H9 (cell line): ENCODE results near the gene HSDL2. TPM values are rescaled to one million over a fixed set of nuclear protein-coding genes. Genes with fewer than 3 reads are reported as not detected.

Experiments
- DNase-seq: peaks from one replicate; pipeline ENCODE4 v3.0.0-alpha.2; 2017
- H2AFZ ChIP-seq: one replicate; pipeline ENCODE4 v1.6.1; 2013; ENCODE audit warnings: mild to moderate bottlenecking, low read length, control low read depth, moderate library complexity
- H2AK5ac ChIP-seq: 2 replicates; pipeline ENCODE4 v1.6.1; 2013; ENCODE audit warnings: low read length, control low read depth, mixed read lengths; ENCODE audit not compliant: insufficient read length
- H2BK120ac ChIP-seq: one replicate; pipeline ENCODE4 v1.6.1; 2013; ENCODE audit warnings: low read depth, mild to moderate bottlenecking, low read length, control low read depth, inconsistent platforms; ENCODE audit not compliant: poor library complexity, severe bottlenecking
- H2BK12ac ChIP-seq: 2 replicates; pipeline ENCODE4 v1.6.1; 2013; ENCODE audit warnings: low read length, control low read depth, mixed read lengths, low read depth; ENCODE audit not compliant: insufficient read length
- H2BK15ac ChIP-seq: 2 replicates; pipeline ENCODE4 v1.6.1; 2013; ENCODE audit warnings: low read depth, low read length, control low read depth
- H2BK20ac ChIP-seq: one replicate; pipeline ENCODE4 v1.6.1; 2013; ENCODE audit warnings: low read depth, mild to moderate bottlenecking, low read length, control low read depth, inconsistent platforms; ENCODE audit not compliant: poor library complexity, severe bottlenecking
- H2BK5ac ChIP-seq: 2 replicates; pipeline ENCODE4 v1.6.1; 2013; ENCODE audit warnings: low read length, control low read depth, mixed read lengths; ENCODE audit not compliant: insufficient read length
- H3K14ac ChIP-seq: 2 replicates; pipeline ENCODE4 v1.6.1; 2013; ENCODE audit warnings: low read length, control low read depth; ENCODE audit not compliant: insufficient read depth
- H3K18ac ChIP-seq: 2 replicates; pipeline ENCODE4 v1.6.1; 2013; ENCODE audit warnings: low read depth, mild to moderate bottlenecking, mixed read lengths, low read length, control low read depth; ENCODE audit not compliant: insufficient read length
- H3K23ac ChIP-seq: 2 replicates; pipeline ENCODE4 v1.6.1; 2013; ENCODE audit warnings: low read length, control low read depth, mixed read lengths, low read depth; ENCODE audit not compliant: insufficient read length
- H3K23me2 ChIP-seq: 2 replicates; pipeline ENCODE4 v1.6.1; 2013; ENCODE audit warnings: low read depth, mild to moderate bottlenecking, mixed read lengths, low read length, control low read depth; ENCODE audit not compliant: insufficient read length, poor library complexity, severe bottlenecking
- H3K27ac ChIP-seq: 2 replicates; pipeline ENCODE4 v1.5.1; 2013; ENCODE audit warnings: low read length, control low read depth, mixed read lengths, low read depth; ENCODE audit not compliant: insufficient read length
- H3K27me3 ChIP-seq: 2 replicates; pipeline ENCODE4 v1.6.1; 2013; ENCODE audit warnings: low read length, control low read depth, inconsistent platforms; ENCODE audit not compliant: insufficient read depth
- H3K4ac ChIP-seq: 2 replicates; pipeline ENCODE4 v1.6.1; 2013; ENCODE audit warnings: low read depth, mild to moderate bottlenecking, control low read depth, inconsistent platforms, low read length, moderate library complexity
- H3K4me1 ChIP-seq: 2 replicates; pipeline ENCODE4 v1.6.1; 2013; ENCODE audit warnings: low read length, control low read depth, inconsistent platforms; ENCODE audit not compliant: insufficient read depth
- H3K4me2 ChIP-seq: 2 replicates; pipeline ENCODE4 v1.6.1; 2013; ENCODE audit warnings: low read length, control low read depth, mixed read lengths; ENCODE audit not compliant: insufficient read length, insufficient read depth
- H3K56ac ChIP-seq: 2 replicates; pipeline ENCODE4 v1.6.1; 2013; ENCODE audit warnings: low read depth, mild to moderate bottlenecking, mixed read lengths, low read length, control low read depth; ENCODE audit not compliant: insufficient read length
- H3K79me1 ChIP-seq: 2 replicates; pipeline ENCODE4 v1.6.1; 2013; ENCODE audit warnings: low read depth, mild to moderate bottlenecking, moderate library complexity, low read length, control low read depth, inconsistent platforms; ENCODE audit not compliant: insufficient read depth, poor library complexity, severe bottlenecking
- H3K79me2 ChIP-seq: 2 replicates; pipeline ENCODE4 v1.6.1; 2013; ENCODE audit warnings: low read length, control low read depth, inconsistent platforms; ENCODE audit not compliant: insufficient read depth
- H3K9ac ChIP-seq: 2 replicates; pipeline ENCODE4 v1.6.1; 2013; ENCODE audit warnings: low read length, control low read depth, mixed read lengths; ENCODE audit not compliant: insufficient read length; ENCODE audit errors: extremely low read depth
- H3K9me3 ChIP-seq: one replicate; pipeline ENCODE4 v1.6.1; 2013; ENCODE audit warnings: low read depth, low read length, inconsistent platforms; ENCODE audit not compliant: control insufficient read depth
- H3T11ph ChIP-seq: one replicate; pipeline ENCODE4 v1.6.1; 2013; ENCODE audit warnings: mild to moderate bottlenecking, low read length, control low read depth, inconsistent platforms
- H4K20me1 ChIP-seq: one replicate; pipeline ENCODE4 v1.6.1; 2013; ENCODE audit not compliant: control insufficient read depth, insufficient read length, insufficient read depth
- H4K5ac ChIP-seq: 2 replicates; pipeline ENCODE4 v1.6.1; 2013; ENCODE audit warnings: low read depth, mild to moderate bottlenecking, mixed read lengths, low read length, control low read depth; ENCODE audit not compliant: insufficient read length
- H4K8ac ChIP-seq: replicated peaks from 2 replicates; pipeline ENCODE4 v1.6.1; 2013; ENCODE audit warnings: low read length, control low read depth, mixed read lengths, low read depth; ENCODE audit not compliant: insufficient read length
- H4K91ac ChIP-seq: 2 replicates; pipeline ENCODE4 v1.6.1; 2013; ENCODE audit warnings: low read depth, mild to moderate bottlenecking, moderate library complexity, mixed read lengths, low read length, control low read depth; ENCODE audit not compliant: insufficient read length
- H3K27ac Mint-ChIP-seq, 3 experiments: 2 replicates in 2 of 3; 3 replicates in 1 of 3; pipeline ENCODE4 v1.8.0; 2020 to 2021; ENCODE audit warnings: mixed read lengths in 3 of 3, mild to moderate bottlenecking in 1 of 3, moderate library complexity in 1 of 3
- H3K27me3 Mint-ChIP-seq: 2 replicates; pipeline ENCODE4 v1.8.0; 2021; ENCODE audit warnings: low read depth, mild to moderate bottlenecking, moderate library complexity, mixed read lengths
- H3K36me3 Mint-ChIP-seq, 3 experiments: 2 replicates in 2 of 3; 3 replicates in 1 of 3; pipeline ENCODE4 v1.8.0; 2020 to 2021; ENCODE audit warnings: low read depth in 3 of 3, mixed read lengths in 3 of 3; ENCODE audit not compliant: insufficient read depth in 1 of 3
- H3K4me1 Mint-ChIP-seq, 2 experiments: 2 replicates each; pipeline ENCODE4 v1.8.0; 2020; ENCODE audit warnings: mixed read lengths in 2 of 2
- H3K4me3 Mint-ChIP-seq, 2 experiments: 2 replicates in 1 of 2; 3 replicates in 1 of 2; pipeline ENCODE4 v1.8.0; 2020 to 2021; ENCODE audit warnings: mild to moderate bottlenecking in 2 of 2, mixed read lengths in 2 of 2, moderate library complexity in 1 of 2
- H3K9me3 Mint-ChIP-seq, 2 experiments: 2 replicates in 1 of 2; 3 replicates in 1 of 2; pipeline ENCODE4 v1.8.0; 2020; ENCODE audit warnings: mild to moderate bottlenecking in 2 of 2, mixed read lengths in 2 of 2, moderate library complexity in 1 of 2
- WGBS: extraction: QIAGEN DNeasy Blood & Tissue Kit; methylation state at CpG from one replicate; pipeline ENCODE4 v1.1.7; 2013; ENCODE audit warnings: missing lambda C conversion rate, low lambda C conversion rate, mixed read lengths; ENCODE audit not compliant: insufficient read length; ENCODE audit errors: extremely low coverage; 5-methylcytosine and 5-hydroxymethylcytosine counted together
- total RNA-seq: library from RNA; stranded (reverse); gene quantifications from 2 replicates; pipeline ENCODE4 v1.2.1, GENCODE V29; 2021
- TF ChIP-seq, protein P1 (sequence below): fragments of 200-600 bp; sonication (generic); conservative IDR thresholded peaks from 3 replicates; pipeline ENCODE4 v1.8.0; 2021; ENCODE audit warnings: antibody characterized with exemption, mild to moderate bottlenecking

Gene HSDL2
- total RNA-seq, 1 experiment from 2014 or later: 16.6 TPM

GRCh38 chr9:112437406-112437805 is 57.5 kb downstream of the HSDL2 start:
- H4K20me1 ChIP-seq: no peaks in the 10 kb centered on the region
- H3K79me1 ChIP-seq: no peaks in the 10 kb centered on the region
- H3K4me2 ChIP-seq: no peak overlapping the region
- no CpG with 5 or more reads among the region's 2 CpGs for WGBS
- Mint-ChIP-seq H3K9me3 (no peaks in the 10 kb centered on the region), H3K4me1 (no peaks in the 10 kb centered on the region), H3K4me3 (no peak overlapping the region), H3K36me3 (peaks cover 0 to 4% (median 4%) of the 10 kb centered on the region in 3 experiments; a peak in 4 of 7 replicates), H3K27me3 (no peaks in the 10 kb centered on the region), H3K27ac (no peak overlapping the region; a peak in 1 of 7 replicates)
- H3K23me2 ChIP-seq: no peaks in the 10 kb centered on the region
- H3K18ac ChIP-seq: no peak overlapping the region
- H3K79me2 ChIP-seq: no peaks in the 10 kb centered on the region
- no peaks in the 10 kb centered on the region for H3K9me3 ChIP-seq
- no peak overlapping the region for H3K27ac ChIP-seq
- no peak overlapping the region for H2BK20ac ChIP-seq
- no peak overlapping the region for H4K8ac ChIP-seq
- no peak overlapping the region for H2BK120ac ChIP-seq
- H2BK15ac ChIP-seq: no peak overlapping the region
- TF ChIP-seq, protein P1, sequence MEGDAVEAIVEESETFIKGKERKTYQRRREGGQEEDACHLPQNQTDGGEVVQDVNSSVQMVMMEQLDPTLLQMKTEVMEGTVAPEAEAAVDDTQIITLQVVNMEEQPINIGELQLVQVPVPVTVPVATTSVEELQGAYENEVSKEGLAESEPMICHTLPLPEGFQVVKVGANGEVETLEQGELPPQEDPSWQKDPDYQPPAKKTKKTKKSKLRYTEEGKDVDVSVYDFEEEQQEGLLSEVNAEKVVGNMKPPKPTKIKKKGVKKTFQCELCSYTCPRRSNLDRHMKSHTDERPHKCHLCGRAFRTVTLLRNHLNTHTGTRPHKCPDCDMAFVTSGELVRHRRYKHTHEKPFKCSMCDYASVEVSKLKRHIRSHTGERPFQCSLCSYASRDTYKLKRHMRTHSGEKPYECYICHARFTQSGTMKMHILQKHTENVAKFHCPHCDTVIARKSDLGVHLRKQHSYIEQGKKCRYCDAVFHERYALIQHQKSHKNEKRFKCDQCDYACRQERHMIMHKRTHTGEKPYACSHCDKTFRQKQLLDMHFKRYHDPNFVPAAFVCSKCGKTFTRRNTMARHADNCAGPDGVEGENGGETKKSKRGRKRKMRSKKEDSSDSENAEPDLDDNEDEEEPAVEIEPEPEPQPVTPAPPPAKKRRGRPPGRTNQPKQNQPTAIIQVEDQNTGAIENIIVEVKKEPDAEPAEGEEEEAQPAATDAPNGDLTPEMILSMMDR: no peak
- no peak for DNase-seq
- H2AK5ac ChIP-seq: no peak overlapping the region
- H2AFZ ChIP-seq: no peak overlapping the region
- no peak overlapping the region for H3K4ac ChIP-seq
- H3K23ac ChIP-seq: no peak overlapping the region
- no peaks in the 10 kb centered on the region for H3K4me1 ChIP-seq
- H3T11ph ChIP-seq: no peak overlapping the region
- no peak overlapping the region for H2BK5ac ChIP-seq
- no peak overlapping the region for H2BK12ac ChIP-seq
- no peak overlapping the region for H3K9ac ChIP-seq
- no peak overlapping the region for H4K91ac ChIP-seq
- H3K27me3 ChIP-seq: no peaks in the 10 kb centered on the region
- H4K5ac ChIP-seq: no peak overlapping the region
- H3K56ac ChIP-seq: no peak overlapping the region
- H3K14ac ChIP-seq: no peak overlapping the region
